GM18951 (cell line): ENCODE results near the gene SGK2.

Experiments
- POLR2A ChIP-seq: IDR thresholded peaks from 4 replicates; pipeline ENCODE4 v1.6.1; 2011; ENCODE audit warnings: mild to moderate bottlenecking; ENCODE audit not compliant: insufficient read length, insufficient read depth; ENCODE audit errors: extremely low read depth
- in situ Hi-C: fragments of 300-500 bp; cut with MboI; formaldehyde crosslinking; loops from one replicate; pipeline ENCODE4 v1.12.0; 2022; ENCODE audit warnings: low sequenced_read_pairs, mixed read lengths, inconsistent platforms; ENCODE audit not compliant: unreplicated experiment

SGK2 gene

DNA sequence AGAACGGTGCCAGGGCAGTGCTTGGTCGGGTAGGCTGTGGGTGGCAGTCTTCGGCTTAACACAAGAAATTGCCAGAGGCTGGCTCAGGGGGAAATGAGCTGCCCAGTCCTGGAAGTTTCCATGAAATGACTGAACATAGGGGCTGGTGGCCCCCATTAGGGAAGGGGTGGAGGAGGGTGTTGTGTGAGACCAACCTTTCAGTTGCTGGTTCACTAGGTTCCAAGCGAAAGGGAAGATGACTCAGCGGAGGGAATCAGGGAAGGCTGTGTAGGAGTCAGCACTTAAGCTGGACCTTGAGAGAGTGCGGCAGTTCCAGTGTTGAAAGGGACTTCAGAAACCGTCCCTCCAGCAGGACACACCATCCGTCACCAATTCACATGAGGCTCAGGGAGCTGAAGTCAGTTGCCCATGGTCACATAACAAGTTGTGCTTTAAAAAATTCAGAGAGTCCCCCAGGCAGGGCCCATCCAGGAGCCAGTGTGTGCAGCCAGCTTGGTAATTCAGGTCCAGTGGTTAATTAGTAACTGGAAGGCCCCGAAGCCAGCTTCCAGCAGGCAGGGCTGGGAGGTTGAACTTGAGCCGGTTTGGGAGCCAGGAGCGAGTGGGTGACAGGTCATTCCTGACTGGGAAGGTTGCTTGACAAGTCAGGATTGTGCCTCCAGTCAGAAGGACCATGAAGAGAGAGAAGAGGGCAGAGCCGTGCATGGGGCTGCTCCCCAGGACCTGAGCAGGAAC, at the start of gene SGK2:
Gene SGK2, plus strand, starts transcription at position 616 of the 735 bp plus-strand sequence. CDS start 7,469 bp downstream, outside the sequence.
- in situ Hi-C loops: no loop called here
- TF ChIP-seq POLR2A: no peak

DNA sequence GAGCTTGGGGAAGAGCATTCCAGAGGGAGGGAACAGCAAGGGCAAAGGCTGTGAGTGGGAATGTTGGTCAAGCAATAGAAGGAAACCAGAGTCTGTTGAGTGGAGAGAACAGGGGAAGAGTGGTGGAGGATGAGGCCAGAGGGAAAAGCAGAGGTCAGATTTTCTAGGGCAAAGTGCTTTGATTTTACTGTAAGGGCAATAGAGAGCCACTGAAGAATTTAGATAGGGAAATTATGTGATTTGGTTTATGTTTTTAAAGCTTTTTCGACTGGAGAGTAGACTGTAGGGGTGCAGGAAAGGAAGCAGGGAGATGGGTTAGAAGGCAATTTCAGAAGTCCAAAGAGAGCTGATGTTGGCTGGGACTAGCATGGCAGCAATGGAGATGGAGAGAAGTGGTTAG, 46.9 kb upstream of the SGK2 start:
- in situ Hi-C loops: no loop called here
- TF ChIP-seq POLR2A: no peak

DNA sequence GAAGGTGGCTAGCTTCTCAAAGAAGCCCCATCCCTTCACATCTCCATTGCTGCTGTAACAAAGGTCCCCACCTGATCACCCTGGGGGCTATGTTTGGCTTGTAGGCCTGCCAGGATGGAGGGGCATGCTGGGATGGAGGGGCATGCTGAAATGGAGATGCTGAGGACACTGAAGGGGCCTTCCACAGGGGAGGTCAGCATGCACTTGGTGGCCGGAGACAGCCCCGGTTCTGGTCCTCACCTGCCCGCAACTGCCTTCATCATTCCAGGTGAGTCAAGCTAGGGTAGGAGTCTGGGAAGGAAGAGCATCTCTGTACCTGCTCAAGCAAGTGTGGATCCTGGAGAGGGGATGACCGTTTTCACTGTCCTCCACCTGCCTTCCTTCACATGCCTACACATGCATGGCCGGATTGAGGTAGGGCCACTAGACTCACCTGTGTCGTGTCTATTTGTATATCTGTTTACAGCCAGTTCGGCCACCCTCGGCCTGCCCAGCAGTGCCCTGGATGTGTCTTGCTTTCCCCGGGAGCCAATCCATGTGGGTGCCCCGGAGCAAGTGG, 45.4 kb upstream of the SGK2 start:
- in situ Hi-C loops: no loop called here

DNA sequence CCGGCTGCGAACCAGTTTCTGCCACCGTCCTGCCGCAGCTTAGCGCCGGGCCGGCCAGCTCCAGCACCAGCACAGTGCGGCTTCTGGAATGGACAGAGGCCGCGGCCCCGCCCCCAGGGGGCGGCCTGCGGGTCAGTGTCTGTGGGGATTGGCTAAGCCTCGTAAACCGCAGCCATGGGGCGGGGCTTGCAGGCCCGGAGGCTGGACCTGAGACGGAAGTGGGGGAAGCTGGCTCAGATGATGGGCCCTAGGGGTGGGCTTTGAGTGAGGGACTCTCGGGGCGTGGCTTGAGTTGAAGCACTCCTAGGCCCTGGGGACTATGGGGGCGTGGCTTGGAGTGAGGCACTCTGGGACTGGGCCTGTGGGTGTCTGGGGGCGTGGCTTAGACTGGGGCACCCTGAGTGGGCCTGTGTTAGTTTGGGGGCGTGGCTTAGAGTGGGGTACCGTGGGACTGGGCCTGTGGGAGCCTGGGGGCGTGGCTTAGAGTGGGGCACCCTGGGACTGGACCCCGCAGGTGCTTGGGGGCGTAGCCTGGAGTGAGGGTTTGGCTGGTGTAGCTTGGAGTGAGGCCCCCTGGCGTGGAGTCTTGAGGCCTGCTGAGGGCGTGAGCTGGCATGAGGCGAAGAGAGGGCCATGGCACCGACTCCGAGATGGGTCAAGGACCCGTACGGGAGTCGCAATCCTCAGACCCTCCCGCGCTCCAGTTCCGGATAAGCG, 44.7 kb upstream of the SGK2 start:
- TF ChIP-seq POLR2A: peak; percentile 69
- in situ Hi-C loops: no loop called here

More for the DNA sequence above, 45.4 kb upstream of the SGK2 start:
- no peak for TF ChIP-seq POLR2A

DNA sequence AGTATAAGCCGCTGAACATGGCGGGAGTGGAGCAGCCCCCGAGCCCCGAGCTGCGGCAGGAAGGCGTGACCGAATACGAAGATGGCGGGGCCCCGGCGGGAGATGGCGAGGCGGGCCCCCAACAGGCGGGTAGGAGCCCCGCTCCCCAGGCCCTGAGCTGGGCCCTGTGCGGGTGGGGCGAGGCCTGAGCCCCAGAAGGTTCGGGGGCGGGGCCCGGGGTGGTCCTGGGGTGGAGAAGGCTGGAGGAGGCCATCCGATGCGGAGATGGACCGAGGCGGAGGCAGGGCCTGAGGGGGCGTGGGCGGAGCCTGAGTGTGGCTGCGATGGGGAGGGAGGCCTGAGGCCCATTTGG, 44.2 kb upstream of the SGK2 start:
- TF ChIP-seq POLR2A: no peak
- in situ Hi-C loops: no loop called here

- TF ChIP-seq POLR2A: no peak
- in situ Hi-C loops: no loop called here
Observed at GRCh38 chr20:43515628-43516027, 43.2 kb upstream of the SGK2 start.

DNA sequence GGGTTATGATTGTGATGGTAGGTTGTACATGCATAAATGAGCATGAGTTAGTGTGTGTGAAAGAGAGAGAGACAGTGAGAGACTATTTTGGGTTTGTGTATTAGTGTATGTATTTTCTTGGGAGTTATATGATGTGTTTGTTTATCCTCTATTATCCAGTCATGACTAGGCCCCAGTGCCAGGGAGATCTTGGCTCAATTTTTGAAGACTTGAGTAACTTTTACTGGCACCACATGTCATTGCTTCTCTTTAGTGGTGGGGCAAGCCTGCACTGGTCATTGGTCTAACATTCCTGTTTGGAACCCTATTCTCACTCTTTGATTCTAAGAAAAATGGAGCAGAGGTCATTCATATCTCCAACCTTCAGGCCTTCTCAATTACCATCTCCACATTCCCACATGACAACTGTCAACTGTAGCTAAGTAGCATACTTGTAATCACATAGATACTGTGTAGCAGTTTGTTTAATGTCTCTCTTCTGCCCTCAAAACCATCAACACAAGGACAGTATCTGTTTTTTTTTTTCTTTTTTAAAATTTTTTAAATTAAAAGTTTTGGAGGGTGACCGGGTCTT, 42.5 kb upstream of the SGK2 start:
- in situ Hi-C loops: no loop called here
- TF ChIP-seq POLR2A: no peak

GRCh38 chr20:43520074-43520630, 38.7 kb upstream of the SGK2 start:
- in situ Hi-C loops: no loop called here
- TF ChIP-seq POLR2A: no peak

DNA sequence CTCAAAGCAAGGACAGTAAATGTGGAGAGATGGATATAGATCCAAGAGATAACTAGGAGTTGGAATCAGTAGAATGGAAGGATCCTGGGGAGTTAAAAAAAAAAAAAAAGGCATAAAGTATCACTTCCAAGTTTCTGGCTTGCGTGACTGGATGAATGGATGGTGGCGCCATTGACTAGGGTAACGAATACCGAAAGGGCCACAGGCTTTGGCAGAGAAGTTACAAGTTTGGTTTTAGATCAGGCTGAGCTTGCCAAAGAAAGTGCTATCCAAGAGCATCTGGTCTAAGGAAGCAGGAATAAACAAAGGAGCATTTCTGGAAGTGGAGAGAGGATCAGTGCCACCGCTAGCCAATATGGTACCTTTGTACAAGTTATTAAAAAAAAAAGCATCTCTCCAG, 33.8 kb upstream of the SGK2 start:
- no peak for TF ChIP-seq POLR2A
- in situ Hi-C loops: loop anchor here (25.0 kb wide), 1 partner anchor 562 kb away; no protein-coding TSS in a partner anchor

- in situ Hi-C loops: loop anchor here (25.0 kb wide), 1 partner anchor 559 kb away; no protein-coding TSS in a partner anchor
- TF ChIP-seq POLR2A: no peak
Observed at GRCh38 chr20:43528258-43528875, 30.5 kb upstream of the SGK2 start.

- no peak for TF ChIP-seq POLR2A
- in situ Hi-C loops: loop anchor here (25.0 kb wide), 1 partner anchor 558 kb away; no protein-coding TSS in a partner anchor
Observed at GRCh38 chr20:43529051-43529450, 29.8 kb upstream of the SGK2 start.

DNA sequence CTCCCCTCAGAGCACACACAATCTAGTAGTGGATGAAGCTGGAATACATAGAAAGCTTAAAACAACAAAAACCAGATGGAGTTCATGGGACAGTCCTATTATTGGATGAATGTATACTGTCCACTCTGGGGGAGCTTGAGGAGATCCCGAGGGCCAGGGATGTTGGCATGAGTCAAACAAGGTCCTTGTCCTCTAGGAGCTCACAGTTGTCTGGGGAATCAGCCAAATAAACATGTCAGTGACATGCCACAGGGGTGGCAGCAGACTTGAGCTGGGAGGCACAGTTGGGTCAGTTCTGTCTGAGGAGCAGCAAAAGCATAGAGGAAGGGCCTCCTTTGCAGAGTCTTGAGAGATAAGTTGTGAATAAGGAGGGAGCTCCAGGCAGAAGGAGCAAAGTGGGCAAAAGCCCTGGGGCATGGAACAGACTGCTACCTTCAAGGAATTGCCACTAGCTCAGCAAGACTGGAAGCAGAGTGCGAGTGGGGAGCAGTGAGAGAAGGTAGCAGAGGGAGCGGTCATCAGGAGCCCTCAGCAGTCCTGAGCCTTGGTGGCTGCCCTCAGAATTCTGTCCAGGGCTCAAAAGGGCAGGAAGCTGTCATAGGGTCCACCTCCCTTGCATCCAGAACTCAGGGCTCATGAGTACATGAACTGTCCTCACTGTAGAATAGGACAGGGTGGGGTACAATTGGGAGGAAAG, 29.2 kb upstream of the SGK2 start:
- in situ Hi-C loops: loop anchor here (25.0 kb wide), 1 partner anchor 558 kb away; no protein-coding TSS in a partner anchor
- no peak for TF ChIP-seq POLR2A
